Right cardiac atrium (tissue), 5 donors: ENCODE data around the gene IL17D. TPM values are rescaled to one million over a fixed set of nuclear protein-coding genes. Genes with fewer than 3 reads are reported as not detected.

Experiments used
- ATAC-seq, 2 donors: fragments of 200-7000 bp; cut with Tn5 transposase; one replicate each; pipeline versions ENCODE4 v1.8.0 to v1.9.1; 2020; ENCODE audit warnings: moderate library complexity in 2 of 2, mild to moderate bottlenecking in 1 of 2
- DNase-seq, 3 donors: peaks; one replicate each; pipeline ENCODE4 v3.0.0-alpha.2; 2020
- H3K27ac ChIP-seq: one replicate; pipeline ENCODE4 v1.5.1; 2013; ENCODE audit warnings: mild to moderate bottlenecking, low read length, control low read depth, moderate library complexity
- H3K27me3 ChIP-seq: one replicate; pipeline ENCODE4 v1.6.1; 2013; ENCODE audit not compliant: control insufficient read depth, insufficient read depth
- H3K4me1 ChIP-seq: one replicate; pipeline ENCODE4 v1.6.1; 2013; ENCODE audit warnings: low read length; ENCODE audit not compliant: control insufficient read depth, insufficient read depth
- H3K4me3 ChIP-seq: one replicate; pipeline ENCODE4 v1.5.1; 2013; ENCODE audit warnings: low read length, control low read depth
- H3K9me3 ChIP-seq: one replicate; pipeline ENCODE4 v1.6.1; 2013; ENCODE audit warnings: low read length; ENCODE audit not compliant: control insufficient read depth
- WGBS: extraction: QIAGEN DNeasy Blood & Tissue Kit; methylation state at CpG from one replicate; pipeline ENCODE4 v1.1.7; 2013; 5-methylcytosine and 5-hydroxymethylcytosine counted together
- intact Hi-C, 4 donors: fragments of 100-400 bp; cut with DNase I; formaldehyde crosslinking; loops; one replicate each; pipeline versions ENCODE4 v1.11.0 to v1.14.0; 2022 to 2023
- polyA plus RNA-seq: library from polyadenylated mRNA; stranded (reverse); fragments of 200-250 nt; gene quantifications from one replicate; pipeline ENCODE4 v1.2.3, GENCODE V29; 2013
- total RNA-seq, 4 donors: library from RNA; stranded (reverse); fragmentation: NEBNext Ultra II Directional; extraction: Animal tissue kit (Norgen Biotek cat#: 25700); gene quantifications; one replicate each; pipeline ENCODE4 v1.2.1, GENCODE V29; 2021
- donor health status: healthy with polysubstance abuse.
- donor health status: DM: no; HTN: yes; CAD: no.
- donor health status: DM: no; HTN: no; CAD: no.
- donor health status: DM: no; HTN: yes; CAD: no; lungs with severe emphysema.
- donor health status: DM: yes; HTN: yes; CAD: no.

IL17D gene
- total and polyA plus RNA-seq, 5 donors, result 1.9 to 3.0 (median 2.5) TPM

DNA sequence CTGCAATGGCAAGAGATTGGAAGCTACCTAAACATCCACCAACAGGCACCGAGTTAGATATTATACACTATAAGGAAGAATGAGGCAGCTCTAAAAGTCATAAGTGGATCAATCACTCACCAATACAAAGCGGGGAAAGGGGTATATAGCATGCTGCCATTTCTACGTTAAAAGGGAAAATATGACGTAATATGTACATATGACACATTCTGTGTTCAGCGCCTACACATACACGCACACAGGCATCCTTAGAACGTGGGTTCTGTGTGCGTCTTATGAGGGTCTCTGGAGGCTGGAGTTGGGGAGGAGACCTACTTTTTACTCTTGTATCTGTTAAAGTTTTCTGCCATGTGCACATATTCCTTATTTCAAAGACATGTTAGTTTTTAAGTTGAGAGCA, 5.9 kb downstream of the IL17D start:
- intact Hi-C loops, result loop anchor here in 1 of 4 donors (10.0 kb wide), 1 partner anchor 205 kb away; no protein-coding TSS in a partner anchor
- H3K27me3 ChIP-seq, result no peaks in the 10 kb centered on the region
- WGBS, result 85% methylated on average over 8 of the region's 8 CpGs
- no peak overlapping the region for H3K27ac ChIP-seq
- no peak overlapping the region for H3K4me3 ChIP-seq
- DNase-seq (no peak), ATAC-seq (no peak)
- H3K4me1 ChIP-seq, result no peaks in the 10 kb centered on the region
- no peaks in the 10 kb centered on the region for H3K9me3 ChIP-seq

GRCh38 chr13:20709782-20710181, 6.3 kb downstream of the IL17D start:
- intact Hi-C loops, result loop anchor here (5.0 to 10.0 kb wide), 6 partner anchors 63 to 215 kb away; partner anchors contain the start of gene EEF1AKMT1 (in 1 of the 4)
- no peaks in the 10 kb centered on the region for H3K9me3 ChIP-seq
- DNase-seq (no peak), ATAC-seq (no peak)
- WGBS, result 52% methylated on average over 4 of the region's 4 CpGs
- H3K4me1 ChIP-seq, result no peaks in the 10 kb centered on the region
- no peaks in the 10 kb centered on the region for H3K27me3 ChIP-seq
- H3K27ac ChIP-seq, result no peak overlapping the region
- H3K4me3 ChIP-seq, result no peak overlapping the region

- no peak for ATAC-seq
- no peak overlapping the region for H3K4me3 ChIP-seq
- H3K27ac ChIP-seq, result no peak overlapping the region
- WGBS, result 88% methylated on average over 13 of the region's 13 CpGs
- no peaks in the 10 kb centered on the region for H3K4me1 ChIP-seq
- intact Hi-C loops, result loop anchor here (5.0 to 10.0 kb wide), 5 partner anchors 61 to 213 kb away; partner anchors contain the start of gene EEF1AKMT1 (in 1 of the 4)
- no peaks in the 10 kb centered on the region for H3K27me3 ChIP-seq
- peak in 1 of 3 donors; percentile 20 for DNase-seq
- no peaks in the 10 kb centered on the region for H3K9me3 ChIP-seq
These were observed 8.0 kb downstream of the IL17D start for GRCh38 chr13:20711301-20712044.

- ATAC-seq, result no peak
- intact Hi-C loops, result loop anchor here (5.0 to 10.0 kb wide), 5 partner anchors 59 to 212 kb away; partner anchors contain the start of gene EEF1AKMT1 (in 1 of the 4)
These were observed 9.5 kb downstream of the IL17D start for GRCh38 chr13:20713014-20713376.

GRCh38 chr13:20713751-20714150, 10.3 kb downstream of the IL17D start:
- H3K27me3 ChIP-seq, result no peaks in the 10 kb centered on the region
- 31% methylated on average over 11 of the region's 11 CpGs for WGBS
- H3K4me3 ChIP-seq, result no peak overlapping the region
- peak; percentile 63 to 73 (median 71) for DNase-seq
- H3K27ac ChIP-seq, result peak overlapping the region; percentile 11
- intact Hi-C loops, result loop anchor here (5.0 to 10.0 kb wide), 5 partner anchors 59 to 211 kb away; partner anchors contain the start of gene EEF1AKMT1 (in 1 of the 4)
- no peaks in the 10 kb centered on the region for H3K4me1 ChIP-seq
- peak; percentile 38 to 65 for ATAC-seq
- H3K9me3 ChIP-seq, result no peaks in the 10 kb centered on the region

More at GRCh38 chr13:20713014-20713376, 9.5 kb downstream of the IL17D start:
- DNase-seq, result peak in 1 of 3 donors; percentile 9
- Histone ChIP-seq H3K4me3 (peak overlapping the region; percentile 41), H3K9me3 (no peaks in the 10 kb centered on the region), H3K4me1 (no peaks in the 10 kb centered on the region), H3K27ac (peak overlapping the region; percentile 25), H3K27me3 (no peaks in the 10 kb centered on the region)
- 21% methylated on average over 11 of the region's 11 CpGs for WGBS

DNA sequence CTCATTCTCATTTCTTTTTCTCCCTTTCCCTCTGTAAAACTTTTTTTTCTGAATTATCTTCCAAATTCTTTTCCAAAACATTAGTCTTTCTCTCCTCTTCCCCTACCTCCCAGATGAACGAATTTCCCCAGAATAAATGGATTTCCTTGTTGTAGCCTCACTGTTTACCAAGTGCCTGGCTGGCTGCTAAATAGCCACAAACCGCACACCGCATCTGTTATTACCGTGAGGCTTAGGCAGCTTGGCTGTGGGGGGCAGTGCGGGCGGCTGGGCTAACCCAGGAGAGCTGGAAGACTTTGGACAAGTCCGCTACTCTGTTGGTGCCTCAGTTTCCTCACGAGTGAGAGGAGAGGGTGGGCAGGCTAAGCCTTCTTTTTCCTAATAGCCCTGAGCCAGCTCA, 10.7 kb downstream of the IL17D start:
- DNase-seq (no peak), ATAC-seq (no peak)
- H3K4me3 ChIP-seq, result no peak overlapping the region
- intact Hi-C loops, result loop anchor here (5.0 to 10.0 kb wide), 5 partner anchors 58 to 211 kb away; partner anchors contain the start of gene EEF1AKMT1 (in 1 of the 4)
- peak overlapping the region; percentile 38 for H3K27ac ChIP-seq
- WGBS, result 57% methylated on average over 8 of the region's 8 CpGs
- H3K9me3 ChIP-seq, result no peaks in the 10 kb centered on the region
- no peaks in the 10 kb centered on the region for H3K4me1 ChIP-seq
- no peaks in the 10 kb centered on the region for H3K27me3 ChIP-seq

DNA sequence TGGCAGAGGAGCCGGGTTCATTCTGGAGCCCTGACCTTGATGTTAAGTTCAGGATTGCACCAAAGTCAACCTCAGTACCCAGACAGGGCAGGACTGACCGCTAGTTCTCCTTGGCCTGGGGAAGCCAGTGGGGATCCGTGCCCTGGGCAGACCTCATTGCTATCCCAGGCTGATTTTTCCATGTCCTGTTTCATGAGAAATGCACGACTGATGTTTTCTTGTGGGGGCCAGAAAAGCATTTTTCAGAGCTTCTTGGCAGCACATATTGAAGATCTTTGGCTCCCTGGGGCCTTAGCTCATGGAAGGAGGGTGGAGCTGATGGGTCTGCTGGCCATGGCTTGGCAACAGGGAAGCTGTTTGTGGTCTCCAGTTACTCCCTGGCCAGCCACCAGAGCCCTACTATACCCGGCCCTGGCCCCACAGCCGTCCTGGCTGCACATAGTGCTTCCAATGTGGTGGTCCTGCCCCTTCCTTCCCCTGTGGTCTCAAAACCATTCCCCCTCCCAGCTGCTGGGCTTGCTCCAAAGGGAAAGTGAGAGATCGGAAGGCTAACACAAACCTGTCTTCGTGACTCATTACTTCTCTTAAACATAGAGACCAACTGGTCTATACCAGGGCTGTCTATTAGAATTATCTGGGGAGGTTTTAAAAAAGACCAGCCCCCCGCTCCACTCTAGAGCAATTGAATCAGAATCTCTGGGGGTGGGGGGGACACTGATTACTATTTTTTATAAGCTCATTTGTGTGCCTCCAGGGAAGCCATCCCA, 11.2 kb downstream of the IL17D start:
- intact Hi-C loops, result loop anchor here (5.0 to 10.0 kb wide), 5 partner anchors 58 to 210 kb away; partner anchors contain the start of gene EEF1AKMT1 (in 1 of the 4)
- peak; percentile 78 to 93 (median 87) for DNase-seq
- 39% methylated on average over 9 of the region's 9 CpGs for WGBS
- Histone ChIP-seq H3K4me1 (no peaks in the 10 kb centered on the region), H3K27me3 (no peaks in the 10 kb centered on the region), H3K9me3 (no peaks in the 10 kb centered on the region), H3K27ac (peak overlapping the region; percentile 38), H3K4me3 (no peak overlapping the region)
- ATAC-seq, result peak; percentile 79 to 88

- intact Hi-C loops, result loop anchor here in 2 of 4 donors (10.0 kb wide), 2 partner anchors 119 to 209 kb away; no protein-coding TSS in a partner anchor
These were observed 11.8 kb downstream of the IL17D start for GRCh38 chr13:20715330-20715712.

DNA sequence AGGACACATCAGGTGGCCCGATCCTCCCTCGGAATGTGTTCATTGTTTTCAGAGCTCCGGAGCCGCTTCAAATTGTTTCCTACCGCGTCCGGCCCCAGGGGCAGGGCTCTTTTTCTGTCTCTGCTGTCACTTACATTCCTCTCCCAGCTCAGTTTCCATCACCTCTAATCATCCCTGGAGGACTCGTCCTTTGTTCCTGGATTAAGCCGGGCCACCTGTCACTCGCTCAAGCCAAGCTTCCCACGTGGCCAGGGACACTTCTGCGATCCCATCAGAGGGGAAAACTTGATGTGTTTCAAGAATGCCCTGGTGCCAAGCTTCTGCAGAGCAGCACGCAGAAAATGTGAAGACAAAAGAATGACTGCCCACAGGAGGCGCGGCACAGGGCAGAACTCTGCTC, 13.5 kb downstream of the IL17D start:
- Histone ChIP-seq H3K27me3 (no peaks in the 10 kb centered on the region), H3K4me1 (no peaks in the 10 kb centered on the region), H3K27ac (no peak overlapping the region), H3K9me3 (no peaks in the 10 kb centered on the region), H3K4me3 (no peak overlapping the region)
- DNase-seq (peak in 1 of 3 donors; percentile 6), ATAC-seq (no peak)
- intact Hi-C loops, result loop anchor here in 2 of 4 donors (10.0 kb wide), 2 partner anchors 118 to 208 kb away; no protein-coding TSS in a partner anchor
- WGBS, result 68% methylated on average over 15 of the region's 15 CpGs

More at GRCh38 chr13:20715330-20715712, 11.8 kb downstream of the IL17D start:
- H3K4me1 ChIP-seq, result no peaks in the 10 kb centered on the region
- H3K9me3 ChIP-seq, result no peaks in the 10 kb centered on the region
- ATAC-seq (no peak), DNase-seq (no peak)
- no peak overlapping the region for H3K4me3 ChIP-seq
- no peak overlapping the region for H3K27ac ChIP-seq
- H3K27me3 ChIP-seq, result no peaks in the 10 kb centered on the region
- 66% methylated on average over 6 of the region's 6 CpGs for WGBS

DNA sequence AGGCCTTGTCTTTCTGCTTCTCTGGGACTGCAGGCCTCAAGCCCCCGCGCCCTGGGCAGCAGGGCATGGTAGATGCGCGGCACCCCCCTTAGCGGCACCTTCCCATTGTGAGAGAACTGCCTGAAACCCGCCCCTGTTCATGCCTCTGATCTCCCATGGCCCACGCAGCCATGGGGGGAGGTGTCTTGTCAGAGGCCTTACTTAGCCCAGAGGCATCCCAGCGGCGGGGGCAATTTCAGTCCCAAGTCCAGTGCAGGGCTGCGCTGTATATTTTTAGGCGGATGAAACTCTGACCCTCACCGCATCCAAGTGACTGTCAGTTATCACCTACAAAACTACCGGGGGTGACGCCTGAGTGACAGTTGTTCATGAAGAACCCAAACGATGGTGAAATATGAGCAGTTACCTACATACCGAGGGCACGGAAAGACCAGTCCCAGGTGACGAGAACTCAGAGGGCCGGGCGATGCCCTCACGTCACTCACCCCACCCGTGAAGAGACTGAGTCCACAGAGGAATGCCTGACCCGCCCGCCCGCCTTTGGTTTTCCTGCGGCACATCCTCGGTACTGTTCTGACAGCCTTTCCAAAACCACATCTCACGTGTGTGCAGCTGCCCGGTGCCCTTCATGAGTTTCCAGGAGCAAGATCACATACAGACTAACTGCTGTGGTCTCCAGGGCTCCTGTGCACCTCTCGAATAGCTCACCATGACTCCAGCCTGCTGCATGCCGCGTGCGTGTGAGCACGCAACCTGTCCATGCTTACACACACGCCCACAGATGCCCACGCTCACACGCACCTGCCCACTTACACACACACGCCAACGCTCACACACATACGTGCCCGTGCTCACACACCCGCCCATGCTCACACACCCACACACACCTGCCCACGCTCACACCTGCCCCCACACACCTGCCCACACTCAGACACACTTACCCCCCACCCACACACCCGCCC, 14.4 kb downstream of the IL17D start:
- DNase-seq, result peak in 1 of 3 donors; percentile 10
- H3K4me1 ChIP-seq, result no peaks in the 10 kb centered on the region
- H3K4me3 ChIP-seq, result no peak overlapping the region
- H3K27ac ChIP-seq, result no peak overlapping the region
- no peaks in the 10 kb centered on the region for H3K27me3 ChIP-seq
- intact Hi-C loops, result loop anchor here in 2 of 4 donors (10.0 kb wide), 2 partner anchors 117 to 207 kb away; no protein-coding TSS in a partner anchor
- WGBS, result 92% methylated on average over 44 of the region's 44 CpGs
- no peak for ATAC-seq
- no peaks in the 10 kb centered on the region for H3K9me3 ChIP-seq
